Mesenchymal stem cell (in vitro differentiated cells and primary cell): ENCODE measurements around the gene SERGEF.

Experiments used
- DNase-seq: peaks from one replicate; pipeline ENCODE4 v3.0.0-alpha.2; 2013
- H2AFZ ChIP-seq: one replicate; pipeline ENCODE4 v1.6.1; 2013; ENCODE audit warnings: low read depth, mild to moderate bottlenecking, control low read depth, inconsistent platforms, low read length, moderate library complexity
- H2AK5ac ChIP-seq: 2 replicates; pipeline ENCODE4 v1.6.1; 2013; ENCODE audit warnings: low read length, moderate library complexity, mild to moderate bottlenecking, inconsistent platforms; ENCODE audit not compliant: severe bottlenecking
- H2BK120ac ChIP-seq: one replicate; pipeline ENCODE4 v1.6.1; 2013; ENCODE audit warnings: low read depth, mild to moderate bottlenecking, inconsistent platforms, low read length, moderate library complexity
- H2BK12ac ChIP-seq, 2 experiments: one replicate each; pipeline ENCODE4 v1.6.1; 2013; ENCODE audit warnings: inconsistent platforms in 2 of 2, low read length in 2 of 2, mild to moderate bottlenecking in 2 of 2, moderate library complexity in 2 of 2, control low read depth in 1 of 2
- H2BK15ac ChIP-seq: one replicate; pipeline ENCODE4 v1.6.1; 2013; ENCODE audit warnings: mild to moderate bottlenecking, low read depth, inconsistent platforms; ENCODE audit not compliant: poor library complexity, severe bottlenecking
- H2BK5ac ChIP-seq: 2 replicates; pipeline ENCODE4 v1.6.1; 2013; ENCODE audit warnings: low read depth, mild to moderate bottlenecking, low read length, control low read depth, inconsistent platforms; ENCODE audit not compliant: poor library complexity, severe bottlenecking
- H3K14ac ChIP-seq, 2 experiments: one replicate each; pipeline ENCODE4 v1.6.1; 2013; ENCODE audit warnings: inconsistent platforms in 2 of 2, low read length in 2 of 2, control low read depth in 1 of 2, mild to moderate bottlenecking in 1 of 2, moderate library complexity in 1 of 2
- H3K18ac ChIP-seq, 2 experiments: one replicate each; pipeline ENCODE4 v1.6.1; 2013; ENCODE audit warnings: inconsistent platforms in 2 of 2, low read length in 2 of 2, control low read depth in 1 of 2, low read depth in 1 of 2, mild to moderate bottlenecking in 1 of 2
- H3K23ac ChIP-seq, 2 experiments: one replicate each; pipeline ENCODE4 v1.6.1; 2013; ENCODE audit warnings: inconsistent platforms in 2 of 2, low read length in 2 of 2, mild to moderate bottlenecking in 2 of 2, moderate library complexity in 2 of 2, control low read depth in 1 of 2
- H3K27ac ChIP-seq: 2 replicates; pipeline ENCODE4 v1.5.1; 2013; ENCODE audit warnings: mild to moderate bottlenecking, moderate library complexity, low read length, control low read depth, inconsistent platforms; ENCODE audit not compliant: poor library complexity, severe bottlenecking
- H3K27me3 ChIP-seq, 2 experiments: 2 replicates each; pipeline versions ENCODE4 v1.6.1 to v1.7.0; 2013; ENCODE audit warnings: low read length in 2 of 2, mild to moderate bottlenecking in 2 of 2, moderate library complexity in 2 of 2, control low read depth in 1 of 2, inconsistent platforms in 1 of 2; ENCODE audit not compliant: control insufficient read depth in 1 of 2, insufficient read depth in 1 of 2
- H3K36me3 ChIP-seq, 2 experiments: 2 replicates each; pipeline versions ENCODE4 v1.6.1 to v1.7.0; 2013; ENCODE audit warnings: low read length in 2 of 2, control low read depth in 1 of 2, inconsistent platforms in 1 of 2, low read depth in 1 of 2, mild to moderate bottlenecking in 1 of 2; ENCODE audit not compliant: insufficient read depth in 2 of 2, control insufficient read depth in 1 of 2
- H3K4ac ChIP-seq, 2 experiments: one replicate each; pipeline ENCODE4 v1.6.1; 2013; ENCODE audit warnings: inconsistent platforms in 2 of 2, low read length in 2 of 2, mild to moderate bottlenecking in 2 of 2, moderate library complexity in 2 of 2, control low read depth in 1 of 2, low read depth in 1 of 2
- H3K4me1 ChIP-seq: 2 replicates; pipeline ENCODE4 v1.6.1; 2013; ENCODE audit warnings: low read depth, low read length, control low read depth; ENCODE audit not compliant: control insufficient read depth, insufficient read depth
- H3K4me2 ChIP-seq: 2 replicates; pipeline ENCODE4 v1.6.1; 2013; ENCODE audit warnings: low read length, mild to moderate bottlenecking, inconsistent platforms; ENCODE audit not compliant: poor library complexity, severe bottlenecking
- H3K4me3 ChIP-seq, 2 experiments: 2 replicates each; pipeline versions ENCODE4 v1.5.1 to v1.7.0; 2013; ENCODE audit warnings: low read length in 2 of 2, mild to moderate bottlenecking in 2 of 2, control low read depth in 1 of 2, low read depth in 1 of 2; ENCODE audit not compliant: insufficient read depth in 1 of 2
- H3K79me1 ChIP-seq: replicated peaks from 2 replicates; pipeline ENCODE4 v1.6.1; 2013; ENCODE audit warnings: mild to moderate bottlenecking, control low read depth, low read length, inconsistent platforms; ENCODE audit not compliant: poor library complexity, severe bottlenecking
- H3K9ac ChIP-seq: 2 replicates; pipeline ENCODE4 v1.7.0; 2013; ENCODE audit warnings: mild to moderate bottlenecking, low read length, moderate library complexity
- H3K9me3 ChIP-seq: 2 replicates; pipeline ENCODE4 v1.7.0; 2013; ENCODE audit warnings: mild to moderate bottlenecking, low read length; ENCODE audit not compliant: control insufficient read depth
- H4K8ac ChIP-seq: one replicate; pipeline ENCODE4 v1.6.1; 2013; ENCODE audit warnings: inconsistent platforms, mild to moderate bottlenecking, low read length, moderate library complexity
- H4K91ac ChIP-seq: one replicate; pipeline ENCODE4 v1.6.1; 2013; ENCODE audit warnings: mild to moderate bottlenecking, low read length, inconsistent platforms
- WGBS: methylation state at CpG from one replicate; pipeline ENCODE4 v1.1.7; 2013; ENCODE audit warnings: mixed read lengths; 5-methylcytosine and 5-hydroxymethylcytosine counted together

SERGEF gene

DNA sequence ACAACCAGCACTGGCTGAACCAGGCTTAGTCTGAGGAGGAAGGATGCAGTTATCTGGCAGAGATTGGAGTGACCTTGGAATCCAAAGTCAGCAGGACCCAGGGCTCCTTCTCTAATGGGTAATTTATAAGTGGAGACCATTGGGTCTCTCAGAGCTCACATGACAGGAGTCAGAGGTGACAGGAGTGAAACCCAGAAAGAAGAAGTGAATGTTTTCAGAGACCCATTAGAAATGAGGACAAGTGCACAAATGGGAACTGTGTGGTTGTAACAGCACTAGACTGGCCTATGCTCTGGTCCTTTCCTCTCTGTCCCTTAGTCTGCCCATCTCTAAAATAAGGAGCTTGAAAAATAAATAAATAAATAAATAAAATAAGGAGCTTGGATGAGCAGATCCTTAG is 107.4 kb downstream of the SERGEF start:
- H3K27ac ChIP-seq: no peak overlapping the region
- H2AFZ ChIP-seq: no peak overlapping the region
- no peak overlapping the region for H3K9ac ChIP-seq
- H3K27me3 ChIP-seq: no peaks in the 10 kb centered on the region
- no peak overlapping the region for H3K4ac ChIP-seq
- no peak for DNase-seq
- no peak overlapping the region for H3K23ac ChIP-seq
- H2BK120ac ChIP-seq: no peak overlapping the region
- H2BK15ac ChIP-seq: no peak overlapping the region
- H3K4me3 ChIP-seq: no peak overlapping the region
- no peak overlapping the region for H3K4me2 ChIP-seq
- no peaks in the 10 kb centered on the region for H3K79me1 ChIP-seq
- H2BK12ac ChIP-seq: no peak overlapping the region
- no peaks in the 10 kb centered on the region for H3K4me1 ChIP-seq
- no peak overlapping the region for H4K8ac ChIP-seq
- no peak overlapping the region for H3K14ac ChIP-seq
- H3K18ac ChIP-seq: no peak overlapping the region
- H2AK5ac ChIP-seq: no peak overlapping the region
- H2BK5ac ChIP-seq: no peak overlapping the region
- no peaks in the 10 kb centered on the region for H3K36me3 ChIP-seq
- H3K9me3 ChIP-seq: no peaks in the 10 kb centered on the region
- H4K91ac ChIP-seq: no peak overlapping the region

DNA sequence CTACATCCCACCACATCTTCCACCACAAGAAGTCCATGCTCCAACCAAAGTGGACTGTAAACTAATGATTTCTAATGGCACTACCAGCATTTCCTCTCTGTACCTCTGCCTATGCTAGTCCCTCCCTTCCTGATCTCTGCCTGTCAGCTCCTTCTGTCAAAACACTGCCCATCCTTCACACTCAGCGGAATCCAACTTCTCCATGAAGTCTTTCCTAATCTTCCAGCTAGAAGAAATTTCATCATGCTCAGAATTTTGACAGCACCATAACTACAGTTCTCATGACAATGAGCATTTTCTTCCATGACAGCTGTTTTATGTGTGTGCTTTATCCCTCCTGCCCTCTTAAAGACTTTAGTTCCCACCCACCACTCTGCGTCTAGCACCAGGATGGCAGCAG is 111.4 kb downstream of the SERGEF start:
- no peaks in the 10 kb centered on the region for H3K36me3 ChIP-seq
- H3K27me3 ChIP-seq: no peaks in the 10 kb centered on the region
- no peaks in the 10 kb centered on the region for H3K4me1 ChIP-seq
- no peak overlapping the region for H2BK5ac ChIP-seq
- no peak overlapping the region for H2BK12ac ChIP-seq
- H3K23ac ChIP-seq: no peak overlapping the region
- H3K4me3 ChIP-seq: no peak overlapping the region
- H4K8ac ChIP-seq: no peak overlapping the region
- no peak overlapping the region for H3K4ac ChIP-seq
- H2BK120ac ChIP-seq: no peak overlapping the region
- H3K14ac ChIP-seq: no peak overlapping the region
- DNase-seq: no peak
- no peaks in the 10 kb centered on the region for H3K9me3 ChIP-seq
- H2AFZ ChIP-seq: no peak overlapping the region
- no peak overlapping the region for H3K4me2 ChIP-seq
- 93% methylated on average over 2 of the region's 2 CpGs for WGBS
- H3K79me1 ChIP-seq: no peaks in the 10 kb centered on the region
- no peak overlapping the region for H3K9ac ChIP-seq
- H2AK5ac ChIP-seq: no peak overlapping the region
- H4K91ac ChIP-seq: no peak overlapping the region
- no peak overlapping the region for H3K18ac ChIP-seq
- no peak overlapping the region for H2BK15ac ChIP-seq
- H3K27ac ChIP-seq: no peak overlapping the region

DNA sequence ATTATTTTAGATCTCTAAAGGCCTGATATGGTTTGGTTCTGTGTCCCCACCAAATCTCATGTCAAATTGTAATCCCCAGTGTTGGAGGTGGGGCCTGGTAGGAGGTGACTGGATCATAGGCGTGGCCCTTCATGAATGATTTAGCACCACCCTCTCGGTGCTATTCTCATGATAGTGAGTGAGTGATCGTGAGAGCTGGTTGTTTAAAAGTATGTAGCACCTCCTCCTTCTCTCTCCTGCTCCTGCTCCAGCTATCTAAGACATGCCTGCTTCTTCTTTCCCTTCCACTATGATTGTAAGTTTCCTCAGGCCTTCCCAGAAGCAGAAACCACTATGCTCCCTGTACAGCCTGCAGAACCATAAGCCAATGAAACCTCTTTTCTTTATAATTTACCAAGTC is 114.1 kb downstream of the SERGEF start:
- no peak overlapping the region for H3K23ac ChIP-seq
- no peak overlapping the region for H2AK5ac ChIP-seq
- H3K4me2 ChIP-seq: no peak overlapping the region
- no peak overlapping the region for H2AFZ ChIP-seq
- H3K79me1 ChIP-seq: peaks cover 3% of the 10 kb centered on the region
- no peak overlapping the region for H2BK12ac ChIP-seq
- no peak overlapping the region for H3K18ac ChIP-seq
- H2BK5ac ChIP-seq: no peak overlapping the region
- no peak overlapping the region for H3K27ac ChIP-seq
- H3K9me3 ChIP-seq: no peaks in the 10 kb centered on the region
- no peak overlapping the region for H3K4me3 ChIP-seq
- H3K14ac ChIP-seq: no peak overlapping the region
- no peak overlapping the region for H4K91ac ChIP-seq
- H2BK15ac ChIP-seq: no peak overlapping the region
- peaks cover 0 to 2% of the 10 kb centered on the region in 2 experiments for H3K36me3 ChIP-seq
- no peak overlapping the region for H4K8ac ChIP-seq
- H3K9ac ChIP-seq: no peak overlapping the region
- H3K4ac ChIP-seq: no peak overlapping the region
- no peaks in the 10 kb centered on the region for H3K4me1 ChIP-seq
- H2BK120ac ChIP-seq: no peak overlapping the region
- WGBS: no CpG with 5 or more reads among the region's 3 CpGs
- H3K27me3 ChIP-seq: no peaks in the 10 kb centered on the region
- DNase-seq: no peak

DNA sequence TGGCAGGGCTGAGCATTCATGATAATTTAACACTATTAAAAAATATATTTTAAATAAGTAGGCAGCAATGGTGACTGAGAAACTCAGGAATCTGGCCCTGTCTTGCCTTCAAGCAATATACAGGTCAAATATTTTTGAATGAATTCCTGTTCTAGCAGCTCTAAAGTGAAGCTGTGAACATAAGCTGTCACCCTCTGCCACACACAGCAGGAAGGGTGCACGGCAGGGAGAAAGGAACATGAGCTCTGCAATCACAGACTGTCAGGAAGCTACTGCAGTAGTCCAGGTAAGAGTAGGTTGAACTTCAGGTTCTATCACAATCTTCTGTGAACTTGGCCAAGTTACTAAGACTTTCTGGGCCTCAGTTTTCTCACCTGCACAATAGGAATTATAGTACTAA is 114.8 kb downstream of the SERGEF start:
- Histone ChIP-seq H3K23ac (no peak overlapping the region), H2AK5ac (no peak overlapping the region), H2BK15ac (no peak overlapping the region), H3K27me3 (no peaks in the 10 kb centered on the region), H3K27ac (no peak overlapping the region), H2BK5ac (no peak overlapping the region), H3K14ac (no peak overlapping the region), H3K9ac (no peak overlapping the region), H3K36me3 (peaks cover 0 to 2% of the 10 kb centered on the region in 2 experiments), H3K4ac (no peak overlapping the region), H2BK12ac (no peak overlapping the region), H4K91ac (no peak overlapping the region), H2BK120ac (no peak overlapping the region), H4K8ac (no peak overlapping the region), H3K79me1 (peaks cover 3% of the 10 kb centered on the region), H3K18ac (no peak overlapping the region), H3K4me3 (no peak overlapping the region), H3K4me1 (no peaks in the 10 kb centered on the region), H2AFZ (no peak overlapping the region), H3K4me2 (no peak overlapping the region), H3K9me3 (no peaks in the 10 kb centered on the region)
- 100% methylated on average over 1 of the region's 1 CpG for WGBS
- no peak for DNase-seq
